ENCODE data around the gene SEMA6B. TPM values are rescaled to one million over a fixed set of nuclear protein-coding genes. Genes with fewer than 3 reads are reported as not detected.

SEMA6B gene
- total RNA-seq, 1 experiment from 2014 or later: 38.4 TPM

- H3K4me3 Mint-ChIP-seq: no peak overlapping the region
- no peak overlapping the region for H4K8ac ChIP-seq (replicated peaks; ENCODE audit: insufficient read length, low read depth, low read length)
- no peak overlapping the region for H2BK20ac ChIP-seq (ENCODE audit: low read depth, low read length, poor library complexity, severe bottlenecking)
- H3K14ac ChIP-seq (ENCODE audit: insufficient read depth, low read length): no peak overlapping the region
- no peaks in the 10 kb centered on the region for H4K20me1 ChIP-seq (ENCODE audit: control insufficient read depth, insufficient read depth, insufficient read length)
- no peak overlapping the region for H4K5ac ChIP-seq (ENCODE audit: insufficient read length, low read depth, low read length)
- no peak overlapping the region for H2AK5ac ChIP-seq (ENCODE audit: insufficient read length, low read length)
- no peaks in the 10 kb centered on the region; a peak in 1 of 7 replicates for H3K36me3 Mint-ChIP-seq (ENCODE audit: insufficient read depth in 1 of 3, low read depth in 3 of 3)
- no peaks in the 10 kb centered on the region for H3K79me2 ChIP-seq (ENCODE audit: insufficient read depth, low read length)
- H2BK120ac ChIP-seq (ENCODE audit: low read depth, low read length, poor library complexity, severe bottlenecking): no peak overlapping the region
- H3K4ac ChIP-seq (ENCODE audit: low read depth, low read length): no peak overlapping the region
- H3K9me3 Mint-ChIP-seq: no peaks in the 10 kb centered on the region; a peak in 2 of 5 replicates
- H2BK15ac ChIP-seq (ENCODE audit: low read depth, low read length): no peak overlapping the region
- no peak overlapping the region for H3K18ac ChIP-seq (ENCODE audit: insufficient read length, low read depth, low read length)
- no peaks in the 10 kb centered on the region for H3K9me3 ChIP-seq (ENCODE audit: control insufficient read depth, low read depth, low read length)
- H3K27ac ChIP-seq (ENCODE audit: insufficient read length, low read depth, low read length): no peak overlapping the region
- H3K23ac ChIP-seq (ENCODE audit: insufficient read length, low read depth, low read length): no peak overlapping the region
- peaks cover 42% of the 10 kb centered on the region for H3K27me3 Mint-ChIP-seq (ENCODE audit: low read depth)
- no peak overlapping the region for H3K27ac Mint-ChIP-seq
- no peak for DNase-seq
- no peak overlapping the region for H3K4me2 ChIP-seq (ENCODE audit: insufficient read depth, insufficient read length, low read length)
- H2BK5ac ChIP-seq (ENCODE audit: insufficient read length, low read length): no peak overlapping the region
- no peak overlapping the region for H2BK12ac ChIP-seq (ENCODE audit: insufficient read length, low read depth, low read length)
- H3K4me1 ChIP-seq (ENCODE audit: insufficient read depth, low read length): no peaks in the 10 kb centered on the region
- no peak for TF ChIP-seq CTCF (conservative IDR thresholded peaks at IDR 0.05)
- no peaks in the 10 kb centered on the region; the same call in 1 of the 2 replicates for H3K27me3 ChIP-seq (ENCODE audit: insufficient read depth, low read length)
- H3K56ac ChIP-seq (ENCODE audit: insufficient read length, low read depth, low read length): no peak overlapping the region
- H3T11ph ChIP-seq (ENCODE audit: low read length): no peak overlapping the region
- no peak overlapping the region for H3K9ac ChIP-seq (ENCODE audit: extremely low read depth, insufficient read length, low read length)
- no CpG with 5 or more reads among the region's 1 CpG for WGBS (ENCODE audit: extremely low coverage, insufficient read length, low lambda C conversion rate)
- H3K4me1 Mint-ChIP-seq: peaks cover 0 to 6% of the 10 kb centered on the region in 2 experiments; a peak in 1 of 4 replicates
- no peaks in the 10 kb centered on the region for H3K79me1 ChIP-seq (ENCODE audit: insufficient read depth, low read depth, low read length, poor library complexity, severe bottlenecking)
- peaks cover 10% of the 10 kb centered on the region for H3K23me2 ChIP-seq (ENCODE audit: insufficient read length, low read depth, low read length, poor library complexity, severe bottlenecking)
- no peak overlapping the region for H4K91ac ChIP-seq (ENCODE audit: insufficient read length, low read depth, low read length)
- H2AFZ ChIP-seq (ENCODE audit: low read length): no peak overlapping the region
Measured at GRCh38 chr19:4602915-4603314, 43.4 kb upstream of the SEMA6B start.

All from H9 (cell line).